ENCODE data around the gene UBE2E1.

Gene UBE2E1

GRCh38 chr3:23926246-23926645 is 120.5 kb downstream of the UBE2E1 start:
- DNase-seq (ENCODE audit: low spot score) = no peak
- TF ChIP-seq, protein P1, sequence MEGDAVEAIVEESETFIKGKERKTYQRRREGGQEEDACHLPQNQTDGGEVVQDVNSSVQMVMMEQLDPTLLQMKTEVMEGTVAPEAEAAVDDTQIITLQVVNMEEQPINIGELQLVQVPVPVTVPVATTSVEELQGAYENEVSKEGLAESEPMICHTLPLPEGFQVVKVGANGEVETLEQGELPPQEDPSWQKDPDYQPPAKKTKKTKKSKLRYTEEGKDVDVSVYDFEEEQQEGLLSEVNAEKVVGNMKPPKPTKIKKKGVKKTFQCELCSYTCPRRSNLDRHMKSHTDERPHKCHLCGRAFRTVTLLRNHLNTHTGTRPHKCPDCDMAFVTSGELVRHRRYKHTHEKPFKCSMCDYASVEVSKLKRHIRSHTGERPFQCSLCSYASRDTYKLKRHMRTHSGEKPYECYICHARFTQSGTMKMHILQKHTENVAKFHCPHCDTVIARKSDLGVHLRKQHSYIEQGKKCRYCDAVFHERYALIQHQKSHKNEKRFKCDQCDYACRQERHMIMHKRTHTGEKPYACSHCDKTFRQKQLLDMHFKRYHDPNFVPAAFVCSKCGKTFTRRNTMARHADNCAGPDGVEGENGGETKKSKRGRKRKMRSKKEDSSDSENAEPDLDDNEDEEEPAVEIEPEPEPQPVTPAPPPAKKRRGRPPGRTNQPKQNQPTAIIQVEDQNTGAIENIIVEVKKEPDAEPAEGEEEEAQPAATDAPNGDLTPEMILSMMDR (IDR thresholded peaks at IDR 0.05; ENCODE audit: extremely low read depth, insufficient read depth, missing control alignments) = no peak
- in situ Hi-C loops (cut with MboI; ENCODE audit: low pct_unique_long_range_greater_than_20kb, low sequenced_read_pairs, unreplicated experiment) = no loop called here

DNA sequence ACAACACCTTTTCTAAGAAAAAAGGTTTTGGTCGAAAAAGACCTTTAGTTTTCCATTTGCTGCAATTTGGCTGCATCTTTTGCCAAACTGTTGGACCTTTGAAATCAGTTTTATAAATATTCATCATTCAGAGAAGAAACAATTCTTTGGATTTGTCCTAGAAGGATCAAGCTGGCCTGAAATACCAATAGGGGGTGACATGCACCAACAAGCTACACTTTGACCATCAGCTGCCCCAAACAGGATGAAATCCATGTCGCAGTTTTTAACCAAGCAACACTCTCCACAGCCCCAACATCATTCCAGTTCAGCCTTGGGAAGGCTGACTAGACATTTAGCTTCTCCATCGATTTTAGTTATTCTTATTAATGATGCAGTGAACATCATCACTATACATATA is 121.0 kb downstream of the UBE2E1 start:
- in situ Hi-C loops (cut with MboI; ENCODE audit: low pct_unique_long_range_greater_than_20kb, low sequenced_read_pairs, unreplicated experiment) = no loop called here
- TF ChIP-seq, protein P1 (IDR thresholded peaks at IDR 0.05; ENCODE audit: extremely low read depth, insufficient read depth, missing control alignments) = no peak
- DNase-seq (ENCODE audit: low spot score) = no peak

GRCh38 chr3:23928524-23928923 is 122.8 kb downstream of the UBE2E1 start:
- no peak for DNase-seq (ENCODE audit: low spot score)
- in situ Hi-C loops (cut with MboI; ENCODE audit: low pct_unique_long_range_greater_than_20kb, low sequenced_read_pairs, unreplicated experiment) = no loop called here
- TF ChIP-seq, protein P1 (IDR thresholded peaks at IDR 0.05; ENCODE audit: extremely low read depth, insufficient read depth, missing control alignments) = no peak

GRCh38 chr3:23931597-23931996 is 125.8 kb downstream of the UBE2E1 start:
- in situ Hi-C loops (cut with MboI; ENCODE audit: low pct_unique_long_range_greater_than_20kb, low sequenced_read_pairs, unreplicated experiment) = no loop called here
- no peak for DNase-seq (ENCODE audit: low spot score)
- TF ChIP-seq, protein P1 (IDR thresholded peaks at IDR 0.05; ENCODE audit: extremely low read depth, insufficient read depth, missing control alignments) = no peak

- no peak for DNase-seq (ENCODE audit: low spot score)
- TF ChIP-seq, protein P1 (IDR thresholded peaks at IDR 0.05; ENCODE audit: extremely low read depth, insufficient read depth, missing control alignments) = no peak
- in situ Hi-C loops (cut with MboI; ENCODE audit: low pct_unique_long_range_greater_than_20kb, low sequenced_read_pairs, unreplicated experiment) = no loop called here
Observed at GRCh38 chr3:23932571-23932970, 126.8 kb downstream of the UBE2E1 start.

- in situ Hi-C loops (cut with MboI; ENCODE audit: low pct_unique_long_range_greater_than_20kb, low sequenced_read_pairs, unreplicated experiment) = no loop called here
- TF ChIP-seq, protein P1 (IDR thresholded peaks at IDR 0.05; ENCODE audit: extremely low read depth, insufficient read depth, missing control alignments) = no peak
- no peak for DNase-seq (ENCODE audit: low spot score)
Observed at GRCh38 chr3:23934253-23934652, 128.5 kb downstream of the UBE2E1 start.

- TF ChIP-seq, protein P1 (IDR thresholded peaks at IDR 0.05; ENCODE audit: extremely low read depth, insufficient read depth, missing control alignments) = no peak
- in situ Hi-C loops (cut with MboI; ENCODE audit: low pct_unique_long_range_greater_than_20kb, low sequenced_read_pairs, unreplicated experiment) = no loop called here
- no peak for DNase-seq (ENCODE audit: low spot score)
Observed at GRCh38 chr3:23937296-23937695, 131.5 kb downstream of the UBE2E1 start.

Data from GM13977 (cell line).